Measurements from ENCODE around the gene RAB26. TPM values are rescaled to one million over a fixed set of nuclear protein-coding genes. Genes with fewer than 3 reads are reported as not detected.

The RAB26 gene
- total and polyA plus RNA-seq, 2 of the 13 experiments (the other 11 are each of a cell fraction or from before 2014, with no cell fraction given): 0.86 to 3.6 TPM

DNA sequence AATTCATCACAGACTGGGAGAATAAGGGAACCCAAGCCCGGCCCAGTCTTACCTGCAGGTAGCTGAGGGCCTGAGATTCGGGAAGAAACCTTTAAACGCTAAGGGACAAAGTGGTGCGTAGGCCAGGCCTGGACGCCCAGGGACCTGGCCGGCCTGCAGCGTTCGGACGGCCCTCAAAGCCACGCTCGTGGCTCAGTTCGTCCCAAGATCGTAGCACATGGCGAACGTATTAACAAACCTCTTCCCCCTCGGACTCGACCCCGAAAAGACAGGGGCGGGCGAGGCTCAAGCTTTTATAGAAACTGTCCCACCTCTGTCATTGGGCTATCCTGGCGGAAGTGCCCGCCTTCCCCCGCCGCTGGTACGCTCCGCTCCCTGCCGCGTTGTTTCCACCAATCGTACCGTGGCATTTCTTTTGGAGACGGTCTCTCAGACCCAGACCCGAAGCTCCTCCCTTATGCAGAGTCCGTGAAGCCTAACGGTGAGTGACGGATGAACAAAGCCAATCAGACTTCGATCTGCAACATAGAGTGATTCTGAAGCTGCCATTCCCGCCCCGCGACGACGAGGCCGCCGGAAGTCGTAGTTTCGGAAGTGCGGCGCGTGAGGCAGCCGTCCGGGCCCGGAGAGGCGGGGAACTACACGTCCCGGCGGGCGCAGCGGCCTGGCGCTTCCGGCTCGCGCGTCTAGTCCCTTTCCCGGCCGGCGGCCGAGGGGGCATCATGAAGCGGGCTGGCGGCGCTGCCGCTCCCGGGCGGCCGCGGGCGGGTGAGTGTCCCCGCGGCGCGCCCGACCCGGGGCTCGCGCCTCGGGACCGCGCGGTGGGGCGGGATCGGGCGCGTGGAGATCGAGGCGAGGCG lies 6.9 kb downstream of the RAB26 start, which contains the start of gene TRAF7 (continued):
- TF ChIP-seq, protein P1, sequence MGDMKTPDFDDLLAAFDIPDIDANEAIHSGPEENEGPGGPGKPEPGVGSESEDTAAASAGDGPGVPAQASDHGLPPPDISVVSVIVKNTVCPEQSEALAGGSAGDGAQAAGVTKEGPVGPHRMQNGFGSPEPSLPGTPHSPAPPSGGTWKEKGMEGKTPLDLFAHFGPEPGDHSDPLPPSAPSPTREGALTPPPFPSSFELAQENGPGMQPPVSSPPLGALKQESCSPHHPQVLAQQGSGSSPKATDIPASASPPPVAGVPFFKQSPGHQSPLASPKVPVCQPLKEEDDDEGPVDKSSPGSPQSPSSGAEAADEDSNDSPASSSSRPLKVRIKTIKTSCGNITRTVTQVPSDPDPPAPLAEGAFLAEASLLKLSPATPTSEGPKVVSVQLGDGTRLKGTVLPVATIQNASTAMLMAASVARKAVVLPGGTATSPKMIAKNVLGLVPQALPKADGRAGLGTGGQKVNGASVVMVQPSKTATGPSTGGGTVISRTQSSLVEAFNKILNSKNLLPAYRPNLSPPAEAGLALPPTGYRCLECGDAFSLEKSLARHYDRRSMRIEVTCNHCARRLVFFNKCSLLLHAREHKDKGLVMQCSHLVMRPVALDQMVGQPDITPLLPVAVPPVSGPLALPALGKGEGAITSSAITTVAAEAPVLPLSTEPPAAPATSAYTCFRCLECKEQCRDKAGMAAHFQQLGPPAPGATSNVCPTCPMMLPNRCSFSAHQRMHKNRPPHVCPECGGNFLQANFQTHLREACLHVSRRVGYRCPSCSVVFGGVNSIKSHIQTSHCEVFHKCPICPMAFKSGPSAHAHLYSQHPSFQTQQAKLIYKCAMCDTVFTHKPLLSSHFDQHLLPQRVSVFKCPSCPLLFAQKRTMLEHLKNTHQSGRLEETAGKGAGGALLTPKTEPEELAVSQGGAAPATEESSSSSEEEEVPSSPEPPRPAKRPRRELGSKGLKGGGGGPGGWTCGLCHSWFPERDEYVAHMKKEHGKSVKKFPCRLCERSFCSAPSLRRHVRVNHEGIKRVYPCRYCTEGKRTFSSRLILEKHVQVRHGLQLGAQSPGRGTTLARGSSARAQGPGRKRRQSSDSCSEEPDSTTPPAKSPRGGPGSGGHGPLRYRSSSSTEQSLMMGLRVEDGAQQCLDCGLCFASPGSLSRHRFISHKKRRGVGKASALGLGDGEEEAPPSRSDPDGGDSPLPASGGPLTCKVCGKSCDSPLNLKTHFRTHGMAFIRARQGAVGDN (CRISPR knock-in tag; IDR thresholded peaks at IDR 0.05): peak; percentile 77
- TF ChIP-seq ZMYM4 (CRISPR knock-in tag; IDR thresholded peaks at IDR 0.05): peak; percentile 72
- TF ChIP-seq, protein P2, sequence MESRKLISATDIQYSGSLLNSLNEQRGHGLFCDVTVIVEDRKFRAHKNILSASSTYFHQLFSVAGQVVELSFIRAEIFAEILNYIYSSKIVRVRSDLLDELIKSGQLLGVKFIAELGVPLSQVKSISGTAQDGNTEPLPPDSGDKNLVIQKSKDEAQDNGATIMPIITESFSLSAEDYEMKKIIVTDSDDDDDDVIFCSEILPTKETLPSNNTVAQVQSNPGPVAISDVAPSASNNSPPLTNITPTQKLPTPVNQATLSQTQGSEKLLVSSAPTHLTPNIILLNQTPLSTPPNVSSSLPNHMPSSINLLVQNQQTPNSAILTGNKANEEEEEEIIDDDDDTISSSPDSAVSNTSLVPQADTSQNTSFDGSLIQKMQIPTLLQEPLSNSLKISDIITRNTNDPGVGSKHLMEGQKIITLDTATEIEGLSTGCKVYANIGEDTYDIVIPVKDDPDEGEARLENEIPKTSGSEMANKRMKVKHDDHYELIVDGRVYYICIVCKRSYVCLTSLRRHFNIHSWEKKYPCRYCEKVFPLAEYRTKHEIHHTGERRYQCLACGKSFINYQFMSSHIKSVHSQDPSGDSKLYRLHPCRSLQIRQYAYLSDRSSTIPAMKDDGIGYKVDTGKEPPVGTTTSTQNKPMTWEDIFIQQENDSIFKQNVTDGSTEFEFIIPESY (CRISPR knock-in tag; IDR thresholded peaks at IDR 0.05): peak; percentile 53; the same call in 1 of the 2 replicates
- peak; percentile 95 for TF ChIP-seq DMAP1 (CRISPR knock-in tag; IDR thresholded peaks at IDR 0.05)
- TF ChIP-seq, protein P3, sequence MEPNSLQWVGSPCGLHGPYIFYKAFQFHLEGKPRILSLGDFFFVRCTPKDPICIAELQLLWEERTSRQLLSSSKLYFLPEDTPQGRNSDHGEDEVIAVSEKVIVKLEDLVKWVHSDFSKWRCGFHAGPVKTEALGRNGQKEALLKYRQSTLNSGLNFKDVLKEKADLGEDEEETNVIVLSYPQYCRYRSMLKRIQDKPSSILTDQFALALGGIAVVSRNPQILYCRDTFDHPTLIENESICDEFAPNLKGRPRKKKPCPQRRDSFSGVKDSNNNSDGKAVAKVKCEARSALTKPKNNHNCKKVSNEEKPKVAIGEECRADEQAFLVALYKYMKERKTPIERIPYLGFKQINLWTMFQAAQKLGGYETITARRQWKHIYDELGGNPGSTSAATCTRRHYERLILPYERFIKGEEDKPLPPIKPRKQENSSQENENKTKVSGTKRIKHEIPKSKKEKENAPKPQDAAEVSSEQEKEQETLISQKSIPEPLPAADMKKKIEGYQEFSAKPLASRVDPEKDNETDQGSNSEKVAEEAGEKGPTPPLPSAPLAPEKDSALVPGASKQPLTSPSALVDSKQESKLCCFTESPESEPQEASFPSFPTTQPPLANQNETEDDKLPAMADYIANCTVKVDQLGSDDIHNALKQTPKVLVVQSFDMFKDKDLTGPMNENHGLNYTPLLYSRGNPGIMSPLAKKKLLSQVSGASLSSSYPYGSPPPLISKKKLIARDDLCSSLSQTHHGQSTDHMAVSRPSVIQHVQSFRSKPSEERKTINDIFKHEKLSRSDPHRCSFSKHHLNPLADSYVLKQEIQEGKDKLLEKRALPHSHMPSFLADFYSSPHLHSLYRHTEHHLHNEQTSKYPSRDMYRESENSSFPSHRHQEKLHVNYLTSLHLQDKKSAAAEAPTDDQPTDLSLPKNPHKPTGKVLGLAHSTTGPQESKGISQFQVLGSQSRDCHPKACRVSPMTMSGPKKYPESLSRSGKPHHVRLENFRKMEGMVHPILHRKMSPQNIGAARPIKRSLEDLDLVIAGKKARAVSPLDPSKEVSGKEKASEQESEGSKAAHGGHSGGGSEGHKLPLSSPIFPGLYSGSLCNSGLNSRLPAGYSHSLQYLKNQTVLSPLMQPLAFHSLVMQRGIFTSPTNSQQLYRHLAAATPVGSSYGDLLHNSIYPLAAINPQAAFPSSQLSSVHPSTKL (CRISPR knock-in tag; IDR thresholded peaks at IDR 0.05): peak; percentile 43; the same call in 1 of the 2 replicates
- TF ChIP-seq GTF2F1 (IDR thresholded peaks at IDR 0.05; ENCODE audit: low read length): peak; percentile 95
- TF ChIP-seq ZNF547 (CRISPR knock-in tag; IDR thresholded peaks at IDR 0.05): peak; percentile 68; the same call in 1 of the 2 replicates
- peak; percentile 92 for TF ChIP-seq ZNF501 (CRISPR knock-in tag; IDR thresholded peaks at IDR 0.05)
- TF ChIP-seq RXRA (CRISPR knock-in tag; IDR thresholded peaks at IDR 0.05): peak; percentile 42; the same call in 1 of the 2 replicates
- TF ChIP-seq ZNF160 (CRISPR knock-in tag; IDR thresholded peaks at IDR 0.05): peak; percentile 84
- 0 out of 2 replicates have a peak, but pooled peaks have one; percentile 39 for TF ChIP-seq MZF1 (CRISPR knock-in tag; IDR thresholded peaks at IDR 0.05; ENCODE audit: borderline replicate concordance)
- peak; percentile 75 for TF ChIP-seq KMT2A (CRISPR knock-in tag; IDR thresholded peaks at IDR 0.05)
- TF ChIP-seq, protein P4, sequence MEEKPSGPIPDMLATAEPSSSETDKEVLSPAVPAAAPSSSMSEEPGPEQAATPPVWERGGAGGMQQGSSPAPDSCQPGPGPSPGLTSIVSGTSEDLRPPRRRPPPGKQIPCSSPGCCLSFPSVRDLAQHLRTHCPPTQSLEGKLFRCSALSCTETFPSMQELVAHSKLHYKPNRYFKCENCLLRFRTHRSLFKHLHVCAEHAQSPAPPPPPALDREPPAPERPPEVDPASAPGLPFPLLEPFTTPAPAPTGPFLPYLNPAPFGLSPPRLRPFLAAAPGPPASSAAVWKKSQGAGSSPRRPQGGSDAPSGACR (CRISPR knock-in tag; IDR thresholded peaks at IDR 0.05): 0 out of 2 replicates have a peak, but pooled peaks have one; percentile 60
- no peak for TF ChIP-seq RELA (CRISPR knock-in tag; IDR thresholded peaks at IDR 0.05)
- TF ChIP-seq ZNF235 (CRISPR knock-in tag; IDR thresholded peaks at IDR 0.05; ENCODE audit: borderline replicate concordance): 0 out of 2 replicates have a peak, but pooled peaks have one; percentile 18
- TF ChIP-seq MTF1 (CRISPR knock-in tag; IDR thresholded peaks at IDR 0.05): no peak; the same call in 1 of the 2 replicates
- peak; percentile 59 for TF ChIP-seq IKZF4 (CRISPR knock-in tag; IDR thresholded peaks at IDR 0.05; ENCODE audit: borderline replicate concordance, low read depth, not compliant biosample characterization)
